HepG2 (cell line): ENCODE data around the gene ASAP2. TPM values are rescaled to one million over a fixed set of nuclear protein-coding genes. Genes with fewer than 3 reads are reported as not detected.
A peak's percentile ranks its signal among the peaks of the same experiment; 100 is the strongest.

Experiments used
- AGO1 ChIP-seq: fragments of 200-400 bp; formaldehyde crosslinking; IDR thresholded peaks from 2 replicates; pipeline ENCODE4 v1.6.1; 2017; ENCODE audit warnings: mild to moderate bottlenecking, low read depth, low read length, moderate library complexity; ENCODE audit not compliant: poor library complexity, severe bottlenecking
- EEA1 ChIP-seq: sonication (generic); formaldehyde crosslinking; IDR thresholded peaks from 2 replicates; pipeline ENCODE4 v1.5.1; 2020; ENCODE audit warnings: mild to moderate bottlenecking, missing genetic modification reagents, borderline replicate concordance
- HOXD1 ChIP-seq: sonication (generic); formaldehyde crosslinking; IDR thresholded peaks from 2 replicates; pipeline ENCODE4 v1.5.0; 2020; ENCODE audit warnings: missing genetic modification reagents
- ISL2 ChIP-seq: sonication (generic); formaldehyde crosslinking; IDR thresholded peaks from 2 replicates; pipeline ENCODE4 v1.5.0; 2020; ENCODE audit warnings: missing genetic modification reagents
- LCORL ChIP-seq, 2 experiments: fragments of 450-650 bp in 1 of 2; sonication (generic) in 1 of 2; formaldehyde crosslinking in 1 of 2; IDR thresholded peaks; 2 replicates each; pipeline versions ENCODE4 v1.5.0 to v1.6.1; 2017 to 2020; ENCODE audit warnings: antibody characterized with exemption in 1 of 2, missing genetic modification reagents in 1 of 2
- MED1 ChIP-seq: sonication (generic); formaldehyde crosslinking; IDR thresholded peaks from 2 replicates; pipeline ENCODE4 v1.4.0; 2020; ENCODE audit warnings: missing genetic modification reagents
- MIER3 ChIP-seq: IDR thresholded peaks from 2 replicates; pipeline ENCODE4 v1.6.1; 2016; ENCODE audit warnings: missing compliant biosample characterization, borderline replicate concordance
- MYNN ChIP-seq: sonication (generic); formaldehyde crosslinking; IDR thresholded peaks from 2 replicates; pipeline ENCODE4 v1.4.0; 2020; ENCODE audit warnings: mild to moderate bottlenecking, low read depth, missing genetic modification reagents
- PHF21A ChIP-seq: sonication (generic); formaldehyde crosslinking; IDR thresholded peaks from 2 replicates; pipeline ENCODE4 v1.5.0; 2020; ENCODE audit warnings: mild to moderate bottlenecking, missing genetic modification reagents
- RCOR2 ChIP-seq: IDR thresholded peaks from 2 replicates; pipeline ENCODE4 v1.6.1; 2016; ENCODE audit warnings: missing biosample characterization, missing genetic modification reagents
- RNF2 ChIP-seq: fragments of 450-650 bp; conservative IDR thresholded peaks from 2 replicates; pipeline ENCODE4 v1.6.1; 2016; ENCODE audit warnings: low read depth
- SMAD3 ChIP-seq: sonication (generic); formaldehyde crosslinking; IDR thresholded peaks from 2 replicates; pipeline ENCODE4 v1.4.0; 2020; ENCODE audit warnings: missing genetic modification reagents
- SOX6 ChIP-seq, 2 experiments: fragments of 450-650 bp in 1 of 2; sonication (generic) in 1 of 2; formaldehyde crosslinking in 1 of 2; IDR thresholded peaks; 2 replicates each; pipeline versions ENCODE4 v1.4.0 to v1.6.1; 2017 to 2020; ENCODE audit warnings: antibody characterized with exemption in 1 of 2, mild to moderate bottlenecking in 1 of 2, missing genetic modification reagents in 1 of 2
- ZNF547 ChIP-seq: sonication (generic); formaldehyde crosslinking; IDR thresholded peaks from 2 replicates; pipeline ENCODE4 v1.5.1; 2020; ENCODE audit warnings: mild to moderate bottlenecking, missing genetic modification reagents
- ZSCAN29 ChIP-seq: sonication (generic); formaldehyde crosslinking; conservative IDR thresholded peaks from 2 replicates; pipeline ENCODE4 v1.4.0; 2020; ENCODE audit warnings: mild to moderate bottlenecking, missing genetic modification reagents
- polyA plus RNA-seq, 8 experiments: library from polyadenylated mRNA; depleted of rRNA in 3 of 8; stranded (reverse) in 7 of 8; unstranded in 1 of 8; fragments of >200 nt; fragmentation: Illumina TruSeq in 4 of 8; extraction: Trizol in 4 of 8; gene quantifications; 2 replicates each; pipeline versions ENCODE4 v1.2.1 to v1.2.3, GENCODE V29; 2011 to 2016; ENCODE audit warnings: low read depth in 4 of 8, missing spikeins in 1 of 8, mixed read lengths in 1 of 8; ENCODE audit not compliant: insufficient read depth in 1 of 8
- total RNA-seq, 5 experiments: library from RNA; depleted of rRNA; stranded (reverse); fragments of >200 nt; fragmentation: Illumina TruSeq; extraction: Trizol; gene quantifications; 2 replicates each; pipeline ENCODE4 v1.2.3, GENCODE V29; 2016; ENCODE audit warnings: low read depth in 1 of 5
- TF ChIP-seq, protein P1 (sequence below): sonication (generic); formaldehyde crosslinking; IDR thresholded peaks from 2 replicates; pipeline ENCODE4 v1.9.0; 2022; ENCODE audit warnings: missing genetic modification reagents, mild to moderate bottlenecking, borderline replicate concordance
- TF ChIP-seq, protein P2 (sequence below): IDR thresholded peaks from 2 replicates; pipeline ENCODE4 v1.6.1; 2018; ENCODE audit warnings: missing genetic modification reagents
- TF ChIP-seq, protein P3 (sequence below): sonication (generic); formaldehyde crosslinking; IDR thresholded peaks from 2 replicates; pipeline ENCODE4 v1.4.0; 2020; ENCODE audit warnings: mild to moderate bottlenecking, low read depth, missing genetic modification reagents
- TF ChIP-seq, protein P4 (sequence below): IDR thresholded peaks from 2 replicates; pipeline ENCODE4 v1.4.0; 2020; ENCODE audit warnings: mild to moderate bottlenecking, missing genetic modification reagents

The ASAP2 gene
- total and polyA plus RNA-seq, 2 of the 13 experiments (the other 11 are each of a cell fraction or from before 2014, with no cell fraction given): 7.3 to 22.3 TPM

- TF ChIP-seq AGO1: no peak
- TF ChIP-seq, protein P1, sequence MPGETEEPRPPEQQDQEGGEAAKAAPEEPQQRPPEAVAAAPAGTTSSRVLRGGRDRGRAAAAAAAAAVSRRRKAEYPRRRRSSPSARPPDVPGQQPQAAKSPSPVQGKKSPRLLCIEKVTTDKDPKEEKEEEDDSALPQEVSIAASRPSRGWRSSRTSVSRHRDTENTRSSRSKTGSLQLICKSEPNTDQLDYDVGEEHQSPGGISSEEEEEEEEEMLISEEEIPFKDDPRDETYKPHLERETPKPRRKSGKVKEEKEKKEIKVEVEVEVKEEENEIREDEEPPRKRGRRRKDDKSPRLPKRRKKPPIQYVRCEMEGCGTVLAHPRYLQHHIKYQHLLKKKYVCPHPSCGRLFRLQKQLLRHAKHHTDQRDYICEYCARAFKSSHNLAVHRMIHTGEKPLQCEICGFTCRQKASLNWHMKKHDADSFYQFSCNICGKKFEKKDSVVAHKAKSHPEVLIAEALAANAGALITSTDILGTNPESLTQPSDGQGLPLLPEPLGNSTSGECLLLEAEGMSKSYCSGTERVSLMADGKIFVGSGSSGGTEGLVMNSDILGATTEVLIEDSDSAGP (CRISPR knock-in tag): peak; percentile 36; the same call in 1 of the 2 replicates
- TF ChIP-seq ZSCAN29: no peak
- TF ChIP-seq MYNN (CRISPR knock-in tag): no peak
- peak; percentile 69; the same call in 1 of the 2 replicates for TF ChIP-seq MIER3 (CRISPR knock-in tag)
- peak; percentile 82 for TF ChIP-seq PHF21A (CRISPR knock-in tag)
- TF ChIP-seq EEA1 (CRISPR knock-in tag): 0 out of 2 replicates have a peak, but pooled peaks have one; percentile 53
- TF ChIP-seq SOX6 (IDR thresholded peaks at IDR 0.05): no peak
- TF ChIP-seq SOX6 (CRISPR knock-in tag; IDR thresholded peaks at IDR 0.05): peak; percentile 97
- peak; percentile 67 for TF ChIP-seq MED1 (CRISPR knock-in tag)
- no peak for TF ChIP-seq ZNF547
- TF ChIP-seq, protein P2, sequence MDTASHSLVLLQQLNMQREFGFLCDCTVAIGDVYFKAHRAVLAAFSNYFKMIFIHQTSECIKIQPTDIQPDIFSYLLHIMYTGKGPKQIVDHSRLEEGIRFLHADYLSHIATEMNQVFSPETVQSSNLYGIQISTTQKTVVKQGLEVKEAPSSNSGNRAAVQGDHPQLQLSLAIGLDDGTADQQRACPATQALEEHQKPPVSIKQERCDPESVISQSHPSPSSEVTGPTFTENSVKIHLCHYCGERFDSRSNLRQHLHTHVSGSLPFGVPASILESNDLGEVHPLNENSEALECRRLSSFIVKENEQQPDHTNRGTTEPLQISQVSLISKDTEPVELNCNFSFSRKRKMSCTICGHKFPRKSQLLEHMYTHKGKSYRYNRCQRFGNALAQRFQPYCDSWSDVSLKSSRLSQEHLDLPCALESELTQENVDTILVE (CRISPR knock-in tag): 0 out of 2 replicates have a peak, but pooled peaks have one; percentile 65
- TF ChIP-seq RCOR2: peak; percentile 39; the same call in 1 of the 2 replicates
- 0 out of 2 replicates have a peak, but pooled peaks have one; percentile 28 for TF ChIP-seq RNF2
- TF ChIP-seq SMAD3 (CRISPR knock-in tag): peak; percentile 76; the same call in 1 of the 2 replicates
- TF ChIP-seq LCORL (IDR thresholded peaks at IDR 0.05): no peak
- TF ChIP-seq LCORL (CRISPR knock-in tag; IDR thresholded peaks at IDR 0.05): peak; percentile 52; the same call in 1 of the 2 replicates
- TF ChIP-seq, protein P3, sequence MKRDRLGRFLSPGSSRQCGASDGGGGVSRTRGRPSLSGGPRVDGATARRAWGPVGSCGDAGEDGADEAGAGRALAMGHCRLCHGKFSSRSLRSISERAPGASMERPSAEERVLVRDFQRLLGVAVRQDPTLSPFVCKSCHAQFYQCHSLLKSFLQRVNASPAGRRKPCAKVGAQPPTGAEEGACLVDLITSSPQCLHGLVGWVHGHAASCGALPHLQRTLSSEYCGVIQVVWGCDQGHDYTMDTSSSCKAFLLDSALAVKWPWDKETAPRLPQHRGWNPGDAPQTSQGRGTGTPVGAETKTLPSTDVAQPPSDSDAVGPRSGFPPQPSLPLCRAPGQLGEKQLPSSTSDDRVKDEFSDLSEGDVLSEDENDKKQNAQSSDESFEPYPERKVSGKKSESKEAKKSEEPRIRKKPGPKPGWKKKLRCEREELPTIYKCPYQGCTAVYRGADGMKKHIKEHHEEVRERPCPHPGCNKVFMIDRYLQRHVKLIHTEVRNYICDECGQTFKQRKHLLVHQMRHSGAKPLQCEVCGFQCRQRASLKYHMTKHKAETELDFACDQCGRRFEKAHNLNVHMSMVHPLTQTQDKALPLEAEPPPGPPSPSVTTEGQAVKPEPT (CRISPR knock-in tag): peak; percentile 73; the same call in 1 of the 2 replicates
- 0 out of 2 replicates have a peak, but pooled peaks have one; percentile 67 for TF ChIP-seq ISL2 (CRISPR knock-in tag)
- TF ChIP-seq, protein P4, sequence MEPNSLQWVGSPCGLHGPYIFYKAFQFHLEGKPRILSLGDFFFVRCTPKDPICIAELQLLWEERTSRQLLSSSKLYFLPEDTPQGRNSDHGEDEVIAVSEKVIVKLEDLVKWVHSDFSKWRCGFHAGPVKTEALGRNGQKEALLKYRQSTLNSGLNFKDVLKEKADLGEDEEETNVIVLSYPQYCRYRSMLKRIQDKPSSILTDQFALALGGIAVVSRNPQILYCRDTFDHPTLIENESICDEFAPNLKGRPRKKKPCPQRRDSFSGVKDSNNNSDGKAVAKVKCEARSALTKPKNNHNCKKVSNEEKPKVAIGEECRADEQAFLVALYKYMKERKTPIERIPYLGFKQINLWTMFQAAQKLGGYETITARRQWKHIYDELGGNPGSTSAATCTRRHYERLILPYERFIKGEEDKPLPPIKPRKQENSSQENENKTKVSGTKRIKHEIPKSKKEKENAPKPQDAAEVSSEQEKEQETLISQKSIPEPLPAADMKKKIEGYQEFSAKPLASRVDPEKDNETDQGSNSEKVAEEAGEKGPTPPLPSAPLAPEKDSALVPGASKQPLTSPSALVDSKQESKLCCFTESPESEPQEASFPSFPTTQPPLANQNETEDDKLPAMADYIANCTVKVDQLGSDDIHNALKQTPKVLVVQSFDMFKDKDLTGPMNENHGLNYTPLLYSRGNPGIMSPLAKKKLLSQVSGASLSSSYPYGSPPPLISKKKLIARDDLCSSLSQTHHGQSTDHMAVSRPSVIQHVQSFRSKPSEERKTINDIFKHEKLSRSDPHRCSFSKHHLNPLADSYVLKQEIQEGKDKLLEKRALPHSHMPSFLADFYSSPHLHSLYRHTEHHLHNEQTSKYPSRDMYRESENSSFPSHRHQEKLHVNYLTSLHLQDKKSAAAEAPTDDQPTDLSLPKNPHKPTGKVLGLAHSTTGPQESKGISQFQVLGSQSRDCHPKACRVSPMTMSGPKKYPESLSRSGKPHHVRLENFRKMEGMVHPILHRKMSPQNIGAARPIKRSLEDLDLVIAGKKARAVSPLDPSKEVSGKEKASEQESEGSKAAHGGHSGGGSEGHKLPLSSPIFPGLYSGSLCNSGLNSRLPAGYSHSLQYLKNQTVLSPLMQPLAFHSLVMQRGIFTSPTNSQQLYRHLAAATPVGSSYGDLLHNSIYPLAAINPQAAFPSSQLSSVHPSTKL (CRISPR knock-in tag): peak; percentile 93
- peak; percentile 79; the same call in 1 of the 2 replicates for TF ChIP-seq HOXD1
These were observed 174.4 kb downstream of the ASAP2 start (continued) for GRCh38 chr2:9380702-9381628.
